Peyer's patch (tissue), 4 donors: ENCODE results near the gene SEMA3A. TPM values are rescaled to one million over a fixed set of nuclear protein-coding genes. Genes with fewer than 3 reads are reported as not detected.

Experiments
- DNase-seq, 3 donors: peaks; one replicate each; pipeline ENCODE4 v3.0.0-alpha.2; 2017 to 2019
- H3K27ac ChIP-seq, 4 donors: fragments of 200-600 bp; sonication (generic); one replicate each; pipeline ENCODE4 v1.5.1; 2016 to 2019
- H3K27me3 ChIP-seq, 2 donors: fragments of 200-600 bp; sonication (generic); one replicate each; pipeline ENCODE4 v1.5.1; 2019
- H3K36me3 ChIP-seq, 3 donors: fragments of 200-600 bp; sonication (generic); one replicate each; pipeline ENCODE4 v1.5.1; 2016 to 2019
- H3K4me1 ChIP-seq, 4 donors: fragments of 200-600 bp; sonication (generic); one replicate each; pipeline ENCODE4 v1.5.1; 2016 to 2019
- H3K4me3 ChIP-seq, 4 donors: fragments of 200-600 bp; sonication (generic); 1 replicate in 3 of 4; 2 replicates in 1 of 4; pipeline ENCODE4 v1.5.1; 2016 to 2019; ENCODE audit warnings: mild to moderate bottlenecking in 1 of 4
- H3K9me3 ChIP-seq, 4 donors: fragments of 200-600 bp; sonication (generic); one replicate each; pipeline ENCODE4 v1.5.1; 2016 to 2019; ENCODE audit warnings: mild to moderate bottlenecking in 1 of 4
- POLR2A ChIP-seq, 2 donors: fragments of 450-650 bp; IDR thresholded peaks; one replicate each; pipeline ENCODE4 v1.5.1; 2017; ENCODE audit warnings: antibody characterized with exemption in 2 of 2, mild to moderate bottlenecking in 2 of 2, moderate library complexity in 2 of 2
- total RNA-seq, 4 donors: library from RNA; depleted of rRNA; stranded (reverse); fragments of >200 nt; gene quantifications; one replicate each; pipeline ENCODE4 v1.1.0, GENCODE V29; 2016
- TF ChIP-seq, protein P1 (sequence below), 6 experiments: fragments of 450-650 bp in 4 of 6; fragments of 200-600 bp in 2 of 6; sonication (generic) in 1 of 6; IDR thresholded peaks; one replicate each; pipeline ENCODE4 v1.5.1; 2017 to 2019; ENCODE audit warnings: antibody characterized with exemption in 6 of 6, mild to moderate bottlenecking in 3 of 6, moderate library complexity in 1 of 6

SEMA3A gene
- total RNA-seq, 4 donors from 2014 or later: 1.3 to 12.4 (median 3.8) TPM

DNA sequence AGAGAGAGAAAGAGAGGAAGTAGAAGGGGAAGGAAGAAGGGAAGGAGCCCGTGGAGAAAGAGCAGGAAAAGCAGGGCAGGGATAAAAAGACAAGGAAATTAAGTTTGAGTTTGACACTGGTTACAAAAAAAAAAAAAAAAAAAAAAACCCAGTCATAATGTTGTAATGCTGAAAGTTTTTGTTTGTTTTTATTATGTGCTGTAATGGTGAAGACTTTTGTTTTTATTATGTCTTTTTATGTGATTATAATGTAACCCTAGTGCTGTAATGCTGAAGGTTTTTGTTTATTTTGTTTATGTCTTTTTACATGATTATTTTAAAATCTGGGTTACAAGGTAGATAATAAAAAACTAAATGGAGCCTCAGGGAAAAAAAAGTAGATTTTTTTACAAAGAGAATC lies 184.8 kb downstream of the SEMA3A start:
- Histone ChIP-seq H3K4me3 (no peak overlapping the region), H3K9me3 (no peaks in the 10 kb centered on the region), H3K36me3 (no peaks in the 10 kb centered on the region), H3K4me1 (no peaks in the 10 kb centered on the region), H3K27me3 (no peaks in the 10 kb centered on the region), H3K27ac (no peak overlapping the region)
- no peak for TF ChIP-seq POLR2A (IDR thresholded peaks at IDR 0.05)
- TF ChIP-seq, protein P1, sequence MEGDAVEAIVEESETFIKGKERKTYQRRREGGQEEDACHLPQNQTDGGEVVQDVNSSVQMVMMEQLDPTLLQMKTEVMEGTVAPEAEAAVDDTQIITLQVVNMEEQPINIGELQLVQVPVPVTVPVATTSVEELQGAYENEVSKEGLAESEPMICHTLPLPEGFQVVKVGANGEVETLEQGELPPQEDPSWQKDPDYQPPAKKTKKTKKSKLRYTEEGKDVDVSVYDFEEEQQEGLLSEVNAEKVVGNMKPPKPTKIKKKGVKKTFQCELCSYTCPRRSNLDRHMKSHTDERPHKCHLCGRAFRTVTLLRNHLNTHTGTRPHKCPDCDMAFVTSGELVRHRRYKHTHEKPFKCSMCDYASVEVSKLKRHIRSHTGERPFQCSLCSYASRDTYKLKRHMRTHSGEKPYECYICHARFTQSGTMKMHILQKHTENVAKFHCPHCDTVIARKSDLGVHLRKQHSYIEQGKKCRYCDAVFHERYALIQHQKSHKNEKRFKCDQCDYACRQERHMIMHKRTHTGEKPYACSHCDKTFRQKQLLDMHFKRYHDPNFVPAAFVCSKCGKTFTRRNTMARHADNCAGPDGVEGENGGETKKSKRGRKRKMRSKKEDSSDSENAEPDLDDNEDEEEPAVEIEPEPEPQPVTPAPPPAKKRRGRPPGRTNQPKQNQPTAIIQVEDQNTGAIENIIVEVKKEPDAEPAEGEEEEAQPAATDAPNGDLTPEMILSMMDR (IDR thresholded peaks at IDR 0.05): no peak
- no peak for DNase-seq

DNA sequence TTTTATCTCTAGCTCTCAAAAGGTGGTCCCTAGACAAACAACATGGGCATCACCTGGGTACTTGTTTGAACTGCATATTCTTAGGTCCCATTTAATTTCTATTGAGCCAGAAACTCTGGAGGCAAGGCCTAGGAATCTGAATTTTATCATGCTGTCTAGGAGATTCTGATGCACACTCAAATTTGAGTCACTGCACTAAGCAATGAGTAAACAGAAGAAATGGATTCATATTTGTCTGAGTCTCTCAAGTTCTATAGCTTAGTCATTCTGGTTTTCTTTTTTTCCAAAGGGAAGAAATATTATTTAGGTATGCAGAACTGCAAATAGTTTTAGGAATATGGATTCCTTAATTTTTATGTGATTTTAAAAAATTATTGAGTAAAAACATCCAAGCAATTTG lies 185.5 kb downstream of the SEMA3A start:
- H3K4me1 ChIP-seq: no peaks in the 10 kb centered on the region
- no peak overlapping the region for H3K4me3 ChIP-seq
- no peak overlapping the region for H3K27ac ChIP-seq
- H3K27me3 ChIP-seq: no peaks in the 10 kb centered on the region
- DNase-seq: no peak
- H3K36me3 ChIP-seq: no peaks in the 10 kb centered on the region
- TF ChIP-seq POLR2A (IDR thresholded peaks at IDR 0.05): no peak
- H3K9me3 ChIP-seq: no peaks in the 10 kb centered on the region

DNA sequence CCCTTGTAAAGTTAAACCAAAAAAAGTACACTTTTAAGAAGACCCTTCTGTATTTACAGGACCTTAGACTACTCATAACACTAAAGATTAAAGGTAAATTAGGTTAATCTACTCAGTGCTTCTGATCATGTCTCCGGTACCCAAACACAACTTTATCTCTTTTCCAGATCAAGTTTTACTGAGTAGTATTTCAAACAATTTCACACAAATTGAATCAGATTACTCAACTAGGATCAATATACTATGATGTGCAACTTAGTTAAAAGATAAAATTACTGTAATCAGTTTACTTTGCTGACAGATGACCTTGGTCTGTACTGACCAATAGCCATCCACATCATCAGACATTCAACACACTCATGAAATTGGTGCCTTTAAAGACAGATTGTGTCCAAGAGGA lies 191.4 kb downstream of the SEMA3A start:
- H3K36me3 ChIP-seq: no peaks in the 10 kb centered on the region
- TF ChIP-seq POLR2A (IDR thresholded peaks at IDR 0.05): no peak
- TF ChIP-seq, protein P1 (IDR thresholded peaks at IDR 0.05): no peak
- no peak for DNase-seq
- no peaks in the 10 kb centered on the region for H3K4me1 ChIP-seq
- no peaks in the 10 kb centered on the region for H3K9me3 ChIP-seq
- H3K27me3 ChIP-seq: no peaks in the 10 kb centered on the region
- H3K4me3 ChIP-seq: no peak overlapping the region
- H3K27ac ChIP-seq: no peak overlapping the region

DNA sequence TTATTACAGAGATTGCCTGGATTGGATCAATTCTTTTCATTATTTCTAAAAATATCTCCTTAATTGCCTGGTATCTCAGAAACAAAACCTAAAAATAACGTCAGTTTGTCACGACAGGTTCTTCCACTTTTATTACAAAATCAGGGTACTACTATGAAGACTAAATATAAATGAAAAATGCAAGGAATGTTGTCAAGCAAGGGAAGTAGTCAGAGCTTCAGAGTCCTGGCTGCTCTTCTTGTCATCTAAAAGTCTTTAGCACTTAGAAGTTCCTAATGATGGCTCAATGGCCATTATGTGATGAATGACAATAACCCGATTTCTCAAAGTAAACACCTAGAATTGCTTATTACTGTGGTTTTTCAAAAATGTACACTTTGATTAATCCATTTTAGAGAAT lies 192.2 kb downstream of the SEMA3A start:
- H3K4me1 ChIP-seq: no peaks in the 10 kb centered on the region
- TF ChIP-seq, protein P1 (IDR thresholded peaks at IDR 0.05): no peak
- TF ChIP-seq POLR2A (IDR thresholded peaks at IDR 0.05): no peak
- no peak overlapping the region for H3K27ac ChIP-seq
- no peak for DNase-seq
- no peaks in the 10 kb centered on the region for H3K9me3 ChIP-seq
- H3K4me3 ChIP-seq: no peak overlapping the region
- no peaks in the 10 kb centered on the region for H3K27me3 ChIP-seq
- no peaks in the 10 kb centered on the region for H3K36me3 ChIP-seq

DNA sequence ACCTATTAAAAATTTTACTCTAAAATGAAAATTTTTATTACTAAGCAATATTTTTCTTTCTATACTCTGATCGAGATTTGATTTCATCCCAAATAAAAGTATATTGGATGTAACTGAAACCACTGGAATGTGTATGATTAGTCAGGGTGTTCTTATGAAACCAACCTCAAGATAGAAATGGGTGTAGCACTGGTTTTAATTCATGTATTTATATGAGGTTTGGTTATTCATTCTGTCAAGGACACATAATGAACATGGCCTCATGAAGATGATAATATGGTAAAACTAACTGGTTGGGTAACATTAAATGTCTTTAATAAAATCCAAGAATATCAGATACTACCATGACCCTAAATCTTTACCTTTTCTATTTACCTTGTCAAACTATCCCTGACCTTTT lies 197.7 kb downstream of the SEMA3A start:
- TF ChIP-seq, protein P1 (IDR thresholded peaks at IDR 0.05): no peak
- TF ChIP-seq POLR2A (IDR thresholded peaks at IDR 0.05): no peak
- no peak overlapping the region for H3K4me3 ChIP-seq
- H3K36me3 ChIP-seq: no peaks in the 10 kb centered on the region
- no peaks in the 10 kb centered on the region for H3K27me3 ChIP-seq
- no peak overlapping the region for H3K27ac ChIP-seq
- DNase-seq: no peak
- H3K4me1 ChIP-seq: no peaks in the 10 kb centered on the region
- no peaks in the 10 kb centered on the region for H3K9me3 ChIP-seq

DNA sequence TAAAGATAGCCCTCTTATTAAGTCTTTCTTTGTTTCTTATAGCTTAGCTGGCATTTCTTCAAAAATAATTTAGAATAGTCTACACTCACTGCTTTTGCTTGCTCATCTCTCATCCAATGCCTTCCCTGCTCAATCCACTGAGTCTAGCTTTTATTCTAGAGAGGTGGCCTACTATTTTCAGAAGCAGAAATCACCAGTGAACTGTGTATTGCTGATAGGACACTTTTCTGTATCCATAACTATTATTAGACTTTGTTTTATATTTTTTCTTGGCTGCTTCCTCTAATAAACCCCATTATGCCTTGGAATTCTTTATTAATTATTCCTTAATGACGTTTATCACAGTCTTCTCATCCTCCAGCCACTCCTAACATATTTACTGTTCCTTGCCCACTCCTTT lies 206.8 kb downstream of the SEMA3A start:
- TF ChIP-seq, protein P1 (IDR thresholded peaks at IDR 0.05): no peak
- no peak for TF ChIP-seq POLR2A (IDR thresholded peaks at IDR 0.05)
- no peaks in the 10 kb centered on the region for H3K9me3 ChIP-seq
- H3K36me3 ChIP-seq: no peaks in the 10 kb centered on the region
- no peak for DNase-seq
- no peaks in the 10 kb centered on the region for H3K4me1 ChIP-seq
- no peaks in the 10 kb centered on the region for H3K27me3 ChIP-seq
- H3K27ac ChIP-seq: no peak overlapping the region
- no peak overlapping the region for H3K4me3 ChIP-seq
